ENCODE data around the gene LARGE1.

LARGE1 gene

GRCh38 chr22:33337524-33337923, 582.8 kb downstream of the LARGE1 start:
- DNase-seq: no peak

- DNase-seq: no peak
Observed at GRCh38 chr22:33335611-33336279, 584.5 kb downstream of the LARGE1 start.

GRCh38 chr22:33332538-33332937, 587.7 kb downstream of the LARGE1 start:
- DNase-seq: no peak

- no peak for DNase-seq
Observed at GRCh38 chr22:33331017-33331416, 589.3 kb downstream of the LARGE1 start.

- no peak for DNase-seq
Observed at GRCh38 chr22:33330534-33330933, 589.7 kb downstream of the LARGE1 start.

- DNase-seq: no peak
Observed at GRCh38 chr22:33329398-33329797, 590.9 kb downstream of the LARGE1 start.

GRCh38 chr22:33328789-33329296, 591.4 kb downstream of the LARGE1 start:
- DNase-seq: no peak

GRCh38 chr22:33327348-33327860, 592.9 kb downstream of the LARGE1 start:
- DNase-seq: no peak

GRCh38 chr22:33326540-33327295, 593.6 kb downstream of the LARGE1 start:
- no peak for DNase-seq

- no peak for DNase-seq
Observed at GRCh38 chr22:33325232-33326004, 594.9 kb downstream of the LARGE1 start.

- no peak for DNase-seq
Observed at GRCh38 chr22:33324228-33324627, 596.0 kb downstream of the LARGE1 start.

- DNase-seq: no peak
Observed at GRCh38 chr22:33321466-33321865, 598.8 kb downstream of the LARGE1 start.

- DNase-seq: no peak
Observed at GRCh38 chr22:33315954-33316353, 604.3 kb downstream of the LARGE1 start.

- no peak for DNase-seq
Observed at GRCh38 chr22:33315117-33315516, 605.2 kb downstream of the LARGE1 start.

GRCh38 chr22:33314316-33314715, 606.0 kb downstream of the LARGE1 start:
- no peak for DNase-seq

- DNase-seq: no peak
Observed at GRCh38 chr22:33303099-33303498, 617.2 kb downstream of the LARGE1 start.

- no peak for DNase-seq
Observed at GRCh38 chr22:33302549-33302948, 617.7 kb downstream of the LARGE1 start.

- peak; percentile 58 to 60 for DNase-seq
Observed at GRCh38 chr22:33302049-33302545, 618.2 kb downstream of the LARGE1 start.

- DNase-seq: no peak
Observed at GRCh38 chr22:33300165-33300564, 620.1 kb downstream of the LARGE1 start.

GRCh38 chr22:33299245-33299956, 620.9 kb downstream of the LARGE1 start:
- no peak for DNase-seq

- DNase-seq: no peak
Observed at GRCh38 chr22:33296941-33297340, 623.3 kb downstream of the LARGE1 start.

GRCh38 chr22:33288078-33288477, 632.2 kb downstream of the LARGE1 start:
- DNase-seq: no peak
